Testis (tissue), 2 donors: Measurements from ENCODE around the gene XYLT1.

Experiments used
- CTCF ChIP-seq, 3 experiments: fragments of 450-650 bp in 2 of 3; fragments of 200-600 bp in 1 of 3; sonication (generic) in 1 of 3; IDR thresholded peaks; one replicate each; pipeline ENCODE4 v1.5.1; 2016 to 2019; ENCODE audit warnings: antibody characterized with exemption in 3 of 3, mild to moderate bottlenecking in 2 of 3, moderate library complexity in 1 of 3
- POLR2A ChIP-seq: fragments of 450-650 bp; IDR thresholded peaks from one replicate; pipeline ENCODE4 v1.6.1; 2017; ENCODE audit warnings: antibody characterized with exemption, mild to moderate bottlenecking, moderate library complexity

- no peak for TF ChIP-seq POLR2A
- TF ChIP-seq CTCF (IDR thresholded peaks at IDR 0.05), result no peak
Observed at GRCh38 chr16:17061326-17061725, 409.4 kb downstream of the XYLT1 start.
